K562 (cell line): Measurements from ENCODE around the gene COQ8B. TPM values are rescaled to one million over a fixed set of nuclear protein-coding genes. Genes with fewer than 3 reads are reported as not detected.
"Not testable (repeated sequence)": the region's sequence is repeated elsewhere in the genome, so short reads cannot be mapped to it uniquely, and the experiment has no call there.

Source experiments
- ATAC-seq: fragments of 200-7000 bp; cut with Tn5 transposase; 3 replicates; pipeline ENCODE4 v1.9.1; 2020; ENCODE audit warnings: moderate library complexity
- BruUV-seq: library from RNA; stranded (reverse); fragments of 400-500 nt; replicated peaks from 2 replicates; lab custom pipeline; 2021; lab: Mats Ljungman, UMichigan
- CTCF ChIA-PET: fragments of 300-600 bp; formaldehyde crosslinking; extraction: SDS; loops from one replicate; lab custom pipeline; 2021; ENCODE audit warnings: low intra/inter-chr PET ratio; lab: Yijun Ruan, JAX
- POLR2A ChIA-PET: fragments of 300-600, 350-650 bp; sonication (Branson Sonifier 250); formaldehyde crosslinking; extraction: SDS; loops from one replicate; lab custom pipeline; 2021; ENCODE audit warnings: antibody characterized with exemption, inconsistent platforms; lab: Yijun Ruan, JAX
- DNase-seq, 4 experiments: peaks; one replicate each; pipeline versions ENCODE4 v3.0.0 to v3.0.0-alpha.2; 2011 to 2018; ENCODE audit warnings: low spot score in 3 of 4, mixed read lengths in 3 of 4; ENCODE audit errors: extremely low read depth in 1 of 4
- FAIRE-seq: peaks from 2 replicates; lab custom pipeline; 2011; peaks lifted over from hg19 to GRCh38; lab: Jason Lieb, UNC
- H2AFZ ChIP-seq: 2 replicates; pipeline ENCODE4 v1.6.0; 2011; ENCODE audit warnings: low read depth, low read length, control low read depth, inconsistent platforms
- H3K27ac ChIP-seq: fragments of 200-600 bp; 3 replicates; pipeline ENCODE4 v1.8.0; 2011; ENCODE audit warnings: low read depth, mild to moderate bottlenecking, control low read depth, inconsistent platforms, low read length, moderate library complexity, mixed read lengths; ENCODE audit errors: extremely low read depth
- H3K27me3 ChIP-seq, 2 experiments: fragments of 300-600 bp in 1 of 2; 2 replicates in 1 of 2; 3 replicates in 1 of 2; pipeline versions ENCODE4 v1.6.0 to v1.8.0; 2011; ENCODE audit warnings: inconsistent platforms in 2 of 2, low read length in 2 of 2, mild to moderate bottlenecking in 1 of 2, mixed read lengths in 1 of 2, moderate library complexity in 1 of 2; ENCODE audit not compliant: control insufficient read depth in 2 of 2, insufficient read depth in 2 of 2
- H3K36me3 ChIP-seq: fragments of 300-600 bp; 3 replicates; pipeline ENCODE4 v1.8.0; 2011; ENCODE audit warnings: mild to moderate bottlenecking, low read length, inconsistent platforms; ENCODE audit not compliant: control insufficient read depth, insufficient read depth
- H3K4me1 ChIP-seq, 2 experiments: fragments of 200-600 bp in 1 of 2; replicated peaks in 1 of 2; 2 replicates in 1 of 2; 3 replicates in 1 of 2; pipeline versions ENCODE4 v1.5.1 to v1.8.0; 2011; ENCODE audit warnings: inconsistent platforms in 2 of 2, low read length in 2 of 2, mild to moderate bottlenecking in 1 of 2, mixed read lengths in 1 of 2, moderate library complexity in 1 of 2; ENCODE audit not compliant: control insufficient read depth in 2 of 2, insufficient read depth in 2 of 2
- H3K4me2 ChIP-seq: 2 replicates; pipeline ENCODE4 v1.6.1; 2011; ENCODE audit warnings: low read length, control low read depth, inconsistent platforms, mixed read lengths; ENCODE audit not compliant: insufficient read depth
- H3K4me3 ChIP-seq: fragments of 200-600 bp; sonication (generic), shearing (Covaris generic); 2 replicates; pipeline ENCODE4 v1.5.1; 2016; ENCODE audit warnings: control low read depth, inconsistent platforms
- H3K79me2 ChIP-seq: fragments of 200-600 bp; 3 replicates; pipeline ENCODE4 v1.8.0; 2011; ENCODE audit warnings: low read length, inconsistent platforms; ENCODE audit not compliant: control insufficient read depth, insufficient read depth
- H3K9ac ChIP-seq, 2 experiments: 2 replicates each; pipeline versions ENCODE4 v1.6.0 to v1.6.1; 2011; ENCODE audit warnings: low read depth in 2 of 2, low read length in 2 of 2, control low read depth in 1 of 2, inconsistent platforms in 1 of 2, mild to moderate bottlenecking in 1 of 2, mixed read lengths in 1 of 2; ENCODE audit not compliant: insufficient read depth in 1 of 2
- H3K9me1 ChIP-seq: one replicate; pipeline ENCODE4 v1.6.0; 2011; ENCODE audit warnings: inconsistent platforms, mild to moderate bottlenecking, low read length, moderate library complexity; ENCODE audit not compliant: control insufficient read depth, insufficient read depth
- H3K9me3 ChIP-seq: replicated peaks from 2 replicates; pipeline ENCODE4 v1.5.1; 2011; ENCODE audit warnings: low read depth, low read length, inconsistent platforms; ENCODE audit not compliant: control insufficient read depth, insufficient read depth
- H4K20me1 ChIP-seq: replicated peaks from 2 replicates; pipeline ENCODE4 v1.6.1; 2011; ENCODE audit warnings: low read length, inconsistent platforms, mixed read lengths; ENCODE audit not compliant: control insufficient read depth, insufficient read depth
- CBX3 ChIP-seq, 2 experiments: IDR thresholded peaks; 1 replicate in 1 of 2; 2 replicates in 1 of 2; pipeline ENCODE4 v1.6.1; 2012; ENCODE audit warnings: inconsistent platforms in 2 of 2, low read length in 2 of 2, borderline replicate concordance in 1 of 2, control low read depth in 1 of 2
- CHD2 ChIP-seq: IDR thresholded peaks from 2 replicates; pipeline ENCODE4 v1.6.1; 2011; ENCODE audit warnings: low read depth, low read length
- FOS ChIP-seq: IDR thresholded peaks from 3 replicates; pipeline ENCODE4 v1.6.1; 2011; ENCODE audit not compliant: insufficient read length; ENCODE audit errors: extremely low read depth
- L3MBTL2 ChIP-seq: fragments of 450-650 bp; IDR thresholded peaks from 2 replicates; pipeline ENCODE4 v1.6.1; 2016; ENCODE audit warnings: mild to moderate bottlenecking, moderate library complexity
- WGBS: fragments of 100-300 bp; shearing (Covaris generic); methylation state at CpG from one replicate; pipeline ENCODE4 v1.1.6; 2016; ENCODE audit warnings: low coverage, mixed read lengths; ENCODE audit not compliant: insufficient coverage; ENCODE audit errors: missing lambda C conversion rate; 5-methylcytosine and 5-hydroxymethylcytosine counted together
- in situ Hi-C: fragments of 300-500 bp; cut with MboI; formaldehyde crosslinking; loops from 4 replicates; pipeline ENCODE4 v1.15.0; 2018; ENCODE audit warnings: inconsistent platforms, mixed read lengths
- intact Hi-C: fragments of 100-400 bp; cut with micrococcal nuclease; formaldehyde crosslinking; loops from 2 replicates; pipeline ENCODE4 v1.14.2; 2022
- polyA plus RNA-seq, 8 experiments: library from polyadenylated mRNA; depleted of rRNA in 4 of 8; stranded (reverse) in 5 of 8; unstranded in 3 of 8; fragments of >200 nt; fragmentation: Nextera tagmentation in 2 of 8; fragmentation: Illumina TruSeq in 1 of 8; extraction: Ambion mirVana in 2 of 8; extraction: Trizol in 1 of 8; gene quantifications; 2 replicates each; pipeline versions ENCODE4 v1.2.1 to v1.2.3, GENCODE V29; 2011 to 2014; ENCODE audit warnings: inconsistent platforms in 1 of 8, missing spikeins in 1 of 8
- total RNA-seq, 7 experiments: library from RNA; depleted of rRNA in 6 of 7; stranded (reverse); fragments of >200 nt in 6 of 7; fragmentation: Illumina TruSeq in 2 of 7; extraction: Trizol in 2 of 7; gene quantifications; 2 replicates each; pipeline versions ENCODE4 v1.2.1 to v1.2.3, GENCODE V29; 2011 to 2021; ENCODE audit warnings: low replicate concordance in 1 of 7
- TF ChIP-seq, protein P1 (sequence below): fragments of 250-450 bp; sonication (Bioruptor Pico); IDR thresholded peaks from 2 replicates; pipeline ENCODE4 v1.8.0; 2022; ENCODE audit warnings: inconsistent platforms, mild to moderate bottlenecking, moderate library complexity, borderline replicate concordance
- TF ChIP-seq, protein P2 (sequence below): IDR thresholded peaks from 2 replicates; pipeline ENCODE4 v1.6.1; 2016; ENCODE audit warnings: missing genetic modification characterization, missing compliant biosample characterization
- TF ChIP-seq, protein P3 (sequence below), 2 experiments: fragments of 450-650 bp; formaldehyde crosslinking in 1 of 2; IDR thresholded peaks; 2 replicates each; pipeline versions ENCODE4 v1.4.0 to v1.6.1; 2014 to 2020; ENCODE audit warnings: mild to moderate bottlenecking in 2 of 2, borderline replicate concordance in 1 of 2, low read depth in 1 of 2

Gene COQ8B
- total and polyA plus RNA-seq, 9 of the 15 experiments (the other 6 are each of a cell fraction or from before 2014, with no cell fraction given): 0.41 to 32.3 (median 12.9) TPM

DNA sequence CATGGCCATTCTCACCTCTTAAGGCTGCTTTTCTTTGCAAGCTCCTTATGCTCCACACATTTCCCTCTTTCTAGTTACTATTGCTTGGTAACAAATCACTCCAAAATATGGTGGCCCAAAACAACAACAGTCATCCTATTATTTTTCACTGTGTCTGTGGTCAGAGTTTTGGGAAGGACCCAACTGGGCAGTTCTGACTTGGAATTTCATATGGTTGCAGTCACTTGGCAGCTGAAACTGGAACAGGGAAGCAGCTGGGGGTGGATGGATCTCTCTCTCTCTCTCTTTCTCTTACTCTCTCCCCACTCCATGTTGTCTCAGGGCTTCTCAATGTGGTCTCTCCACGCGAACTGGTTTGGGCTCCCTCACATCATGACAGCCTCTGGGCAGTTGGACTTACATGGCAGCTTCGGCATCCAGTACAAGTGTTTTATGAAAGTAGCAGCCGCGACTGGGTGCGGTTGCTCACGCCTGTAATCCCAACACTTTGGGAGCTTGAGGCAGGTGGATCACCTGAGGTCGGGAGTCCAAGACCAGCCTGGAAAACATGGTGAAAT lies 65.9 kb downstream of the COQ8B start (continued):
- TF ChIP-seq, protein P1, sequence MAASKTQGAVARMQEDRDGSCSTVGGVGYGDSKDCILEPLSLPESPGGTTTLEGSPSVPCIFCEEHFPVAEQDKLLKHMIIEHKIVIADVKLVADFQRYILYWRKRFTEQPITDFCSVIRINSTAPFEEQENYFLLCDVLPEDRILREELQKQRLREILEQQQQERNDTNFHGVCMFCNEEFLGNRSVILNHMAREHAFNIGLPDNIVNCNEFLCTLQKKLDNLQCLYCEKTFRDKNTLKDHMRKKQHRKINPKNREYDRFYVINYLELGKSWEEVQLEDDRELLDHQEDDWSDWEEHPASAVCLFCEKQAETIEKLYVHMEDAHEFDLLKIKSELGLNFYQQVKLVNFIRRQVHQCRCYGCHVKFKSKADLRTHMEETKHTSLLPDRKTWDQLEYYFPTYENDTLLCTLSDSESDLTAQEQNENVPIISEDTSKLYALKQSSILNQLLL (CRISPR knock-in tag): no peak

DNA sequence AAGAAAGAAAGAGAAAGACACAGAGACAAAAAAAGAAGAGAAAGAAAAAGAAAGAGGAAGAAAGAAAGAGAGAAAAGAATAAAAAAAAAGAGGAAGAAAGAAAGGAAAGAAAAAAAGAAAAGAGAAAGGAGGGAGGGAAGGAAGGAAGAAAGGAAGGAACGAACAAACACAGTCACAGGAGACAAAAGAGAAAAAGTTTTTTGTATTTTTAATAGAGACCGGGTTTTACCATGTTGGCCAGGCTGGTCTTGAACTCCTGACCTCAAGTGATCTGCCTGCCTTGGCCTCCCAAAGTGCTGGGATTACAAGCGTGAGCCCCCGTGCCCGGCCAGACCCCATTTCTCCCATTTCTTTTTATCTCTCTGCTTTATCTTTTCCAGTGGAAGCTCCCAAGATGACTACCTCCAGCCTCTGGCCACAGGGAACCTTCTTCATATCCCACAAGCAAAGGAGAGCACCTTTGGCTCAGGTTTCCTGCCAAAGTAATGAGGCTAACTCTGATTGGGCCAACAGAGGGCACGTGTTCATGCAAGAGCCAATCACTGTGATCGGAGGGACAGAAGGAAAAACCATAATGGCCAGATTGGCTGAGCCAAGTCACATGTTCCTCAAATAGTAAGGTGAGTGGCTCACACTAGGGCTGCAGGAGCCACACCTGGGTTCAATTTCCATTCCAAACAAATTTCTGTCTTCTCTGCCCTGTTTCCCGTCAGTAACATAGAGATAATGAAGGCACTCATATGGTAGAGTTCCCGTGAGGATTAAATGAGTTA lies 66.6 kb downstream of the COQ8B start:
- CTCF ChIA-PET, H3K9ac ChIP-seq, intact Hi-C loops, H3K9me1 ChIP-seq, H3K27me3 ChIP-seq, H3K79me2 ChIP-seq, H3K4me2 ChIP-seq, H3K36me3 ChIP-seq, H3K4me1 ChIP-seq, H3K4me3 ChIP-seq, BruUV-seq, H4K20me1 ChIP-seq, H3K9me3 ChIP-seq, H3K27ac ChIP-seq, in situ Hi-C loops: not testable (repeated sequence)
- H2AFZ ChIP-seq: peak overlapping the region; percentile 72
- POLR2A ChIA-PET: interaction anchor here (0.7 to 1.4 kb wide), 3 partner anchors 10 to 24 kb away, joined by 3 to 6 read pairs (median 3); no protein-coding TSS in a partner anchor
- ATAC-seq (peak; percentile 92), DNase-seq (peak; percentile 64 to 85 (median 74)), FAIRE-seq (peak; percentile 52)
- 64% methylated on average over 8 of the region's 9 CpGs for WGBS
- TF ChIP-seq FOS: peak; percentile 89
- peak; percentile 63 for TF ChIP-seq CHD2
- TF ChIP-seq CBX3 (IDR thresholded peaks at IDR 0.05; ENCODE audit: borderline replicate concordance in 1 of 2, low read length in 2 of 2): peak in 1 of 2 experiments; percentile 41; a peak in 1 of 3 replicates
- TF ChIP-seq, protein P2, sequence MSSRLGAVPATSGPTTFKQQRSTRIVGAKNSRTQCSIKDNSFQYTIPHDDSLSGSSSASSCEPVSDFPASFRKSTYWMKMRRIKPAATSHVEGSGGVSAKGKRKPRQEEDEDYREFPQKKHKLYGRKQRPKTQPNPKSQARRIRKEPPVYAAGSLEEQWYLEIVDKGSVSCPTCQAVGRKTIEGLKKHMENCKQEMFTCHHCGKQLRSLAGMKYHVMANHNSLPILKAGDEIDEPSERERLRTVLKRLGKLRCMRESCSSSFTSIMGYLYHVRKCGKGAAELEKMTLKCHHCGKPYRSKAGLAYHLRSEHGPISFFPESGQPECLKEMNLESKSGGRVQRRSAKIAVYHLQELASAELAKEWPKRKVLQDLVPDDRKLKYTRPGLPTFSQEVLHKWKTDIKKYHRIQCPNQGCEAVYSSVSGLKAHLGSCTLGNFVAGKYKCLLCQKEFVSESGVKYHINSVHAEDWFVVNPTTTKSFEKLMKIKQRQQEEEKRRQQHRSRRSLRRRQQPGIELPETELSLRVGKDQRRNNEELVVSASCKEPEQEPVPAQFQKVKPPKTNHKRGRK: peak; percentile 99
- TF ChIP-seq, protein P3, sequence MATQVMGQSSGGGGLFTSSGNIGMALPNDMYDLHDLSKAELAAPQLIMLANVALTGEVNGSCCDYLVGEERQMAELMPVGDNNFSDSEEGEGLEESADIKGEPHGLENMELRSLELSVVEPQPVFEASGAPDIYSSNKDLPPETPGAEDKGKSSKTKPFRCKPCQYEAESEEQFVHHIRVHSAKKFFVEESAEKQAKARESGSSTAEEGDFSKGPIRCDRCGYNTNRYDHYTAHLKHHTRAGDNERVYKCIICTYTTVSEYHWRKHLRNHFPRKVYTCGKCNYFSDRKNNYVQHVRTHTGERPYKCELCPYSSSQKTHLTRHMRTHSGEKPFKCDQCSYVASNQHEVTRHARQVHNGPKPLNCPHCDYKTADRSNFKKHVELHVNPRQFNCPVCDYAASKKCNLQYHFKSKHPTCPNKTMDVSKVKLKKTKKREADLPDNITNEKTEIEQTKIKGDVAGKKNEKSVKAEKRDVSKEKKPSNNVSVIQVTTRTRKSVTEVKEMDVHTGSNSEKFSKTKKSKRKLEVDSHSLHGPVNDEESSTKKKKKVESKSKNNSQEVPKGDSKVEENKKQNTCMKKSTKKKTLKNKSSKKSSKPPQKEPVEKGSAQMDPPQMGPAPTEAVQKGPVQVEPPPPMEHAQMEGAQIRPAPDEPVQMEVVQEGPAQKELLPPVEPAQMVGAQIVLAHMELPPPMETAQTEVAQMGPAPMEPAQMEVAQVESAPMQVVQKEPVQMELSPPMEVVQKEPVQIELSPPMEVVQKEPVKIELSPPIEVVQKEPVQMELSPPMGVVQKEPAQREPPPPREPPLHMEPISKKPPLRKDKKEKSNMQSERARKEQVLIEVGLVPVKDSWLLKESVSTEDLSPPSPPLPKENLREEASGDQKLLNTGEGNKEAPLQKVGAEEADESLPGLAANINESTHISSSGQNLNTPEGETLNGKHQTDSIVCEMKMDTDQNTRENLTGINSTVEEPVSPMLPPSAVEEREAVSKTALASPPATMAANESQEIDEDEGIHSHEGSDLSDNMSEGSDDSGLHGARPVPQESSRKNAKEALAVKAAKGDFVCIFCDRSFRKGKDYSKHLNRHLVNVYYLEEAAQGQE (IDR thresholded peaks at IDR 0.05; ENCODE audit: borderline replicate concordance): peak; percentile 65
- TF ChIP-seq, protein P3 (CRISPR knock-in tag; IDR thresholded peaks at IDR 0.05; ENCODE audit: low read depth): not testable (repeated sequence)
- TF ChIP-seq L3MBTL2: peak; percentile 57
